Kidney (tissue), 14 donors: Measurements from ENCODE around the gene ARSI. TPM values are rescaled to one million over a fixed set of nuclear protein-coding genes. Genes with fewer than 3 reads are reported as not detected.
A peak's percentile ranks its signal among the peaks of the same experiment; 100 is the strongest.

ENCODE experiments used
- DNase-seq, 5 donors: peaks; one replicate each; pipeline ENCODE4 v3.0.0-alpha.2; 2013 to 2020
- FAIRE-seq: peaks from 2 replicates; lab custom pipeline; 2012; peaks lifted over from hg19 to GRCh38; lab: Jason Lieb, UNC
- H3K27ac ChIP-seq, 2 donors: one replicate each; pipeline ENCODE4 v1.7.0; 2013; ENCODE audit warnings: low read depth in 2 of 2, low read length in 2 of 2, inconsistent platforms in 1 of 2
- H3K27me3 ChIP-seq: one replicate; pipeline ENCODE4 v1.7.1; 2013; ENCODE audit warnings: low read length, inconsistent platforms; ENCODE audit not compliant: control insufficient read depth, insufficient read depth
- H3K36me3 ChIP-seq, 3 donors: one replicate each; pipeline versions ENCODE4 v1.7.0 to v1.7.1; 2013; ENCODE audit warnings: low read length in 3 of 3, control low read depth in 1 of 3, inconsistent platforms in 1 of 3; ENCODE audit not compliant: insufficient read depth in 3 of 3, control insufficient read depth in 2 of 3
- H3K4me1 ChIP-seq, 3 donors: one replicate each; pipeline versions ENCODE4 v1.7.0 to v1.7.1; 2013; ENCODE audit warnings: low read length in 3 of 3, inconsistent platforms in 1 of 3, low read depth in 1 of 3; ENCODE audit not compliant: control insufficient read depth in 2 of 3, insufficient read depth in 2 of 3
- H3K4me3 ChIP-seq, 3 donors: one replicate each; pipeline versions ENCODE4 v1.7.0 to v1.8.1; 2013; ENCODE audit warnings: low read length in 3 of 3, control low read depth in 1 of 3, inconsistent platforms in 1 of 3
- H3K9ac ChIP-seq, 3 donors: one replicate each; pipeline versions ENCODE4 v1.7.0 to v1.7.1; 2013; ENCODE audit warnings: low read length in 3 of 3, control low read depth in 1 of 3, inconsistent platforms in 1 of 3
- H3K9me3 ChIP-seq, 3 donors: one replicate each; pipeline versions ENCODE4 v1.7.0 to v1.7.1; 2013; ENCODE audit warnings: low read length in 3 of 3, control low read depth in 1 of 3, inconsistent platforms in 1 of 3; ENCODE audit not compliant: control insufficient read depth in 2 of 3, insufficient read depth in 1 of 3
- intact Hi-C: fragments of 100-400 bp; cut with DNase I; formaldehyde crosslinking; loops from one replicate; pipeline ENCODE4 v1.11.1; 2022
- polyA plus RNA-seq: library from polyadenylated mRNA; stranded (reverse); fragments of 350-450 nt; fragmentation: Illumina TruSeq; extraction: RNeasy Lipid Tissue Mini Kit (QIAGEN cat#74804); gene quantifications from one replicate; pipeline ENCODE4 v1.2.3, GENCODE V29; 2014; ENCODE audit warnings: low read depth, low replicate concordance; ENCODE audit not compliant: insufficient read depth
- total RNA-seq: library from RNA; stranded (reverse); fragmentation: NEBNext Ultra II Directional; extraction: Animal tissue kit (Norgen Biotek cat#: 25700); gene quantifications from one replicate; pipeline ENCODE4 v1.2.1, GENCODE V29; 2021
- TF ChIP-seq, protein P1 (sequence below): IDR thresholded peaks from 3 replicates; pipeline ENCODE4 v1.5.1; 2012; ENCODE audit warnings: mild to moderate bottlenecking, moderate library complexity, borderline replicate concordance; ENCODE audit not compliant: insufficient read depth; ENCODE audit errors: extremely low read depth
- donor health status: control.
- donor health status: control.
- donor health status: control.
- donor health status: control.
- donor health status: control.
- donor health status: DM: yes; HTN: yes; CAD: no.
- donor health status: Normal renal cell carcinoma (clear cell type).

The ARSI gene
- total and polyA plus RNA-seq, 2 donors from 2014 or later = 0.57 to 1.1 TPM

DNA sequence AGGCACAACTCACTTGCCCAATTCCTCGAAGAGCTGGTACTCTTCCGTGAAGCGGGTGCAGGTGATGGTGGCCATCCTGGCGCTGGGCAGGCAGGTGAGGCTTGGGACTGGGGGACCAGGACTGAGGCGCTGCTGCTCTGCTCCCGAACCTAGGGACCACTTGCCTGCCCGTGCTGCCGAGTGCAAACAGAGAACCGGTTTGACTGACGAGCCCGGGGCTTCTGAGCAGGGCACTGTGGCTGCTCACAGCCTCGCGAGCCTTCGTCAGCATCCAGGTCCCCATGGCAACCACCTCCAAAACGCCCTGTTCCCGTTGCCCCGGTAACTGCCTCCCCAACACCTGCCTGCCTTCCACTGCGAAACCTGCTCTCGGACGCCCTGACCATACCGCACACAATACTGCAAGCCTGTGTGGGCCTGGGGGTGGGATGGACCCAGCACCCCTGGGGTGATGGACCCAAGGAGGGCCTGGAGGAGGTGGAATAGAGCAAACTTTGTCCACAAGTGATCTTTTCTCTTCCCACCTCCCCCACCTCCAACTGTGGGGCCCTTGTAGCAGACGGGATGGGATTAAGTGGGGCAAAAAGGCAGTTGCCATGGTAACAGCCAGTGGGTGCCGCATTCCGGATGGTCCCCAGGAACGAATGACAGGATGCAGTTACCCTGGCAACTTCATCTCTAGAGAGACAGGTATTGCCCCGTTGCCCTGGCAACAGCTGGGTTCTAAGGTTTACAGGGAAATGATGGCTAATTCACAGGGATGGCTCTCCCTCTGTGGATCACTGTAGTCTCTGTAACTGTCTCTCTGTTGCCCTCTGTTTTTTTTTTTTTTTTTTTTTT lies 12.9 kb downstream of the ARSI start, which contains the start of gene CAMK2A:
CAMK2A (minus strand) TSS at position 223 of the 840 bp plus-strand sequence; CDS start at position 75, 148 bp downstream.
- no peak within 1 kb of the TSS for H3K9ac ChIP-seq
- H3K27ac ChIP-seq = no peak within 1 kb of the TSS
- TF ChIP-seq, protein P1, sequence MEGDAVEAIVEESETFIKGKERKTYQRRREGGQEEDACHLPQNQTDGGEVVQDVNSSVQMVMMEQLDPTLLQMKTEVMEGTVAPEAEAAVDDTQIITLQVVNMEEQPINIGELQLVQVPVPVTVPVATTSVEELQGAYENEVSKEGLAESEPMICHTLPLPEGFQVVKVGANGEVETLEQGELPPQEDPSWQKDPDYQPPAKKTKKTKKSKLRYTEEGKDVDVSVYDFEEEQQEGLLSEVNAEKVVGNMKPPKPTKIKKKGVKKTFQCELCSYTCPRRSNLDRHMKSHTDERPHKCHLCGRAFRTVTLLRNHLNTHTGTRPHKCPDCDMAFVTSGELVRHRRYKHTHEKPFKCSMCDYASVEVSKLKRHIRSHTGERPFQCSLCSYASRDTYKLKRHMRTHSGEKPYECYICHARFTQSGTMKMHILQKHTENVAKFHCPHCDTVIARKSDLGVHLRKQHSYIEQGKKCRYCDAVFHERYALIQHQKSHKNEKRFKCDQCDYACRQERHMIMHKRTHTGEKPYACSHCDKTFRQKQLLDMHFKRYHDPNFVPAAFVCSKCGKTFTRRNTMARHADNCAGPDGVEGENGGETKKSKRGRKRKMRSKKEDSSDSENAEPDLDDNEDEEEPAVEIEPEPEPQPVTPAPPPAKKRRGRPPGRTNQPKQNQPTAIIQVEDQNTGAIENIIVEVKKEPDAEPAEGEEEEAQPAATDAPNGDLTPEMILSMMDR = no peak
- intact Hi-C loops = no loop called here
- peak in 2 of 5 donors; percentile 54 to 58 for DNase-seq
- H3K4me3 ChIP-seq = no peak within 1 kb of the TSS
- peaks cover 0 to 2% (median 0%) of the 10 kb centered on the region in 3 donors for H3K4me1 ChIP-seq
- H3K36me3 ChIP-seq = no peaks in the 10 kb centered on the region
- H3K9me3 ChIP-seq = no peaks in the 10 kb centered on the region
- no peaks in the 10 kb centered on the region for H3K27me3 ChIP-seq
- FAIRE-seq = no peak

DNA sequence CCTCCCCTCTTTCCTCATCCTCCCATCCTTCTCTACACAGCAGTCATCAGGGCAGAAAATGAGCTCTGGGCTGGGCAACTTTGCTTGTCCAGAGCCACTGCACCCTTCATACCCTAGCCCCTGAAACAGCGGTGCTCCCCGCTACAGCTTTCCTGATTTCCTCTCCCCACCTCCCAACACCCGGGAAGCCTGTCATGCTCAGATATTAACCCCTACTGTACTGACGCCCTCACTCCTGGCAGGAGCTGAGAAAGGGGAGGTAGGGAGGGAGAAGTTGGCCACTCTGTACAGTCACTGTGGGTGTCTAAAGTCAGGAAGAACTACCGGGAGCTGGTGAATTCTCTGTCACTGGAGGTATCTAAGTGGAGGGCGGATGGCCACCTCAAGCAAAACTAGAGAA lies 13.9 kb downstream of the ARSI start:
- intact Hi-C loops = no loop called here
- DNase-seq (no peak), FAIRE-seq (no peak)
- Histone ChIP-seq H3K4me3 (no peak overlapping the region), H3K9ac (no peak overlapping the region), H3K27ac (no peak overlapping the region), H3K27me3 (no peaks in the 10 kb centered on the region), H3K9me3 (no peaks in the 10 kb centered on the region), H3K4me1 (no peaks in the 10 kb centered on the region), H3K36me3 (no peaks in the 10 kb centered on the region)
- TF ChIP-seq, protein P1 = no peak

DNA sequence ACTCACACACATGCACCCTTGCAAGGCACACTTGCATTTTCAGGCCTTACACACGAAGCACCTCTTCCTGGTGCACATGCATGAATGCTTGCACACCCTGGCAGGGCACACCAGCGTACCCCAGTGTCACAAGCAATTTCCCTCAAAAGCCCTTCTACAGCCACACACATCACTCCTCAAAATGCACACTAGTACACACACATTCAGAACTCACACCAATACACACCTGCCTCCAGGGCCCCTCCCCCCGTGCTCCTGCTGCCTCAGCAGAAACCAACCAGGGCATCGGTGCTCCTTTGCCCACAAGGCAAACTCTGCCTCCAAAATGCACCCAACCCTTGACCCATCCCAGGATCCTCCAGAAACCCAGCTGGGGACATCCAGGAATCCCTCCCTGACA lies 14.3 kb downstream of the ARSI start:
- H3K27ac ChIP-seq = no peak overlapping the region

More for the DNA sequence above, 14.3 kb downstream of the ARSI start:
- Histone ChIP-seq H3K36me3 (no peaks in the 10 kb centered on the region), H3K4me1 (no peaks in the 10 kb centered on the region), H3K9me3 (no peaks in the 10 kb centered on the region), H3K27me3 (no peaks in the 10 kb centered on the region), H3K4me3 (no peak overlapping the region), H3K9ac (no peak overlapping the region)
- intact Hi-C loops = no loop called here
- FAIRE-seq = no peak
- TF ChIP-seq, protein P1 = no peak
- DNase-seq = peak in 1 of 5 donors; percentile 39
